ENCODE data around the gene LRCH1. TPM values are rescaled to one million over a fixed set of nuclear protein-coding genes. Genes with fewer than 3 reads are reported as not detected.
"Not testable (repeated sequence)": the region's sequence is repeated elsewhere in the genome, so short reads cannot be mapped to it uniquely, and the experiment has no call there.

Gene LRCH1
- total and polyA plus RNA-seq, 2 experiments from 2014 or later = 3.9 to 9.2 TPM

GRCh38 chr13:46761866-46762265 lies 208.9 kb downstream of the LRCH1 start:
- Histone ChIP-seq H3K79me2 (replicated peaks; ENCODE audit: insufficient read depth) (no peaks in the 10 kb centered on the region), H3K27me3 (ENCODE audit: insufficient read depth) (no peaks in the 10 kb centered on the region), H3K27ac (ENCODE audit: low read depth) (no peak overlapping the region), H4K20me1 (replicated peaks; ENCODE audit: insufficient read depth) (no peaks in the 10 kb centered on the region), H3K4me1 (ENCODE audit: insufficient read depth) (no peaks in the 10 kb centered on the region), H3K4me3 (no peak overlapping the region), H3F3A (replicated peaks; ENCODE audit: low read depth) (no peaks in the 10 kb centered on the region), H2AFZ (no peak overlapping the region), H3K4me2 (no peak overlapping the region), H3K36me3 (ENCODE audit: insufficient read depth) (no peaks in the 10 kb centered on the region), H3K9me2 (ENCODE audit: insufficient read depth) (0 out of 2 replicates have a peak, but pooled peaks cover 4% of the 10 kb centered on the region)
- ATAC-seq (no peak), DNase-seq (ENCODE audit: low spot score) (no peak)
- no peaks in the 10 kb centered on the region for H3K9me3 Mint-ChIP-seq
- no peaks in the 10 kb centered on the region for H3K36me3 Mint-ChIP-seq (ENCODE audit: low read depth)
- no peak overlapping the region for H3K4me3 Mint-ChIP-seq
- H3K27me3 Mint-ChIP-seq (ENCODE audit: insufficient read depth, low read depth, poor library complexity) = peaks cover 3% of the 10 kb centered on the region
- H3K4me1 Mint-ChIP-seq = peaks cover 3% of the 10 kb centered on the region; the same call in 2 of the 3 replicates
- no peak for TF ChIP-seq STAT1 (IDR thresholded peaks at IDR 0.05; ENCODE audit: unreplicated experiment)
- TF ChIP-seq ZNF114 (CRISPR knock-in tag; IDR thresholded peaks at IDR 0.05) = no peak
- no peak for TF ChIP-seq EZH2 (IDR thresholded peaks at IDR 0.05; ENCODE audit: low read depth, unreplicated experiment)
- no peak for TF ChIP-seq ZNF462 (CRISPR knock-in tag; IDR thresholded peaks at IDR 0.05)
- TF ChIP-seq JUNB (IDR thresholded peaks at IDR 0.05; ENCODE audit: unreplicated experiment) = no peak
- no peak overlapping the region for H3K27ac Mint-ChIP-seq

- not testable (repeated sequence) for H4K20me1 ChIP-seq (replicated peaks; ENCODE audit: insufficient read depth); H3K27me3 ChIP-seq (ENCODE audit: insufficient read depth); H3K79me2 ChIP-seq (replicated peaks; ENCODE audit: insufficient read depth); H3K27ac ChIP-seq (ENCODE audit: low read depth); H3K4me1 ChIP-seq (ENCODE audit: insufficient read depth); ATAC-seq; H3K9me2 ChIP-seq (ENCODE audit: insufficient read depth); H3K4me3 Mint-ChIP-seq; H2AFZ ChIP-seq; H3K4me2 ChIP-seq; DNase-seq (ENCODE audit: low spot score); H3K27me3 Mint-ChIP-seq (ENCODE audit: insufficient read depth, low read depth, poor library complexity); H3K4me1 Mint-ChIP-seq; H3F3A ChIP-seq (replicated peaks; ENCODE audit: low read depth); H3K9me3 Mint-ChIP-seq; H3K4me3 ChIP-seq; H3K36me3 ChIP-seq (ENCODE audit: insufficient read depth); H3K27ac Mint-ChIP-seq
- H3K36me3 Mint-ChIP-seq (ENCODE audit: low read depth) = peaks cover 16% of the 10 kb centered on the region; the same call in 2 of the 3 replicates
Observed at GRCh38 chr13:46769925-46770324, 217.0 kb downstream of the LRCH1 start.
